Measurements from ENCODE around the gene NTSR1. TPM values are rescaled to one million over a fixed set of nuclear protein-coding genes. Genes with fewer than 3 reads are reported as not detected.

NTSR1 gene
- total and polyA plus RNA-seq, 2 of the 13 experiments (the other 11 are each of a cell fraction or from before 2014, with no cell fraction given): 0.09 to 0.12 TPM

GRCh38 chr20:62666736-62667529 lies 41.7 kb upstream of the NTSR1 start (continued):
- peak; percentile 96 for TF ChIP-seq PAXIP1 (CRISPR knock-in tag; conservative IDR thresholded peaks at IDR 0.05)
- peak; percentile 78; the same call in 1 of the 2 replicates for TF ChIP-seq CCDC6 (CRISPR knock-in tag; IDR thresholded peaks at IDR 0.05)
- TF ChIP-seq IRF1 (CRISPR knock-in tag; IDR thresholded peaks at IDR 0.05; ENCODE audit: low read depth): 0 out of 2 replicates have a peak, but pooled peaks have one; percentile 85
- TF ChIP-seq RORA (CRISPR knock-in tag; IDR thresholded peaks at IDR 0.05): no peak
- no peak; the same call in none of the 2 replicates for TF ChIP-seq POGK (CRISPR knock-in tag; conservative IDR thresholded peaks at IDR 0.05)
- TF ChIP-seq ZNF33A (CRISPR knock-in tag; IDR thresholded peaks at IDR 0.05; ENCODE audit: borderline replicate concordance): no peak
- 0 out of 2 replicates have a peak, but pooled peaks have one; percentile 34 for TF ChIP-seq ZBTB49 (CRISPR knock-in tag; IDR thresholded peaks at IDR 0.05; ENCODE audit: borderline replicate concordance)
- TF ChIP-seq FOXK2 (IDR thresholded peaks at IDR 0.05): no peak
- TF ChIP-seq NR2F2 (IDR thresholded peaks at IDR 0.05; ENCODE audit: borderline replicate concordance, low read depth): peak; percentile 88; the same call in 1 of the 2 replicates
- peak; percentile 51; the same call in 1 of the 2 replicates for TF ChIP-seq PITX1 (CRISPR knock-in tag; IDR thresholded peaks at IDR 0.05)
- peak; percentile 45 for TF ChIP-seq SKI (IDR thresholded peaks at IDR 0.05; ENCODE audit: partially characterized antibody)
- TF ChIP-seq ZKSCAN1 (IDR thresholded peaks at IDR 0.05; ENCODE audit: low read length): no peak
- peak; percentile 78 for TF ChIP-seq SRSF1 (optimal IDR thresholded peaks at IDR 0.05; ENCODE audit: low read depth, low read length)
- TF ChIP-seq RFX3 (CRISPR knock-in tag; IDR thresholded peaks at IDR 0.05): no peak; the same call in 1 of the 2 replicates
- TF ChIP-seq BCL3 (CRISPR knock-in tag; IDR thresholded peaks at IDR 0.05): peak; percentile 95
- no peak for TF ChIP-seq ZNF546 (CRISPR knock-in tag; conservative IDR thresholded peaks at IDR 0.05)
- peak; percentile 67; the same call in 1 of the 2 replicates for TF ChIP-seq FOXK1 (CRISPR knock-in tag; IDR thresholded peaks at IDR 0.05; ENCODE audit: borderline replicate concordance, low read depth)
- no peak for TF ChIP-seq NR3C1 (CRISPR knock-in tag; IDR thresholded peaks at IDR 0.05)
- TF ChIP-seq ZBTB1 (CRISPR knock-in tag; IDR thresholded peaks at IDR 0.05; ENCODE audit: borderline replicate concordance): no peak
